GM19463 (cell line): ENCODE measurements around the gene PXK.

Experiments
- ATAC-seq: cut with Tn5 transposase; IDR thresholded peaks from one replicate; pipeline ENCODE4 v1.9.1; 2021; ENCODE audit warnings: mild to moderate bottlenecking, moderate library complexity; ENCODE audit not compliant: unreplicated experiment

Gene PXK

DNA sequence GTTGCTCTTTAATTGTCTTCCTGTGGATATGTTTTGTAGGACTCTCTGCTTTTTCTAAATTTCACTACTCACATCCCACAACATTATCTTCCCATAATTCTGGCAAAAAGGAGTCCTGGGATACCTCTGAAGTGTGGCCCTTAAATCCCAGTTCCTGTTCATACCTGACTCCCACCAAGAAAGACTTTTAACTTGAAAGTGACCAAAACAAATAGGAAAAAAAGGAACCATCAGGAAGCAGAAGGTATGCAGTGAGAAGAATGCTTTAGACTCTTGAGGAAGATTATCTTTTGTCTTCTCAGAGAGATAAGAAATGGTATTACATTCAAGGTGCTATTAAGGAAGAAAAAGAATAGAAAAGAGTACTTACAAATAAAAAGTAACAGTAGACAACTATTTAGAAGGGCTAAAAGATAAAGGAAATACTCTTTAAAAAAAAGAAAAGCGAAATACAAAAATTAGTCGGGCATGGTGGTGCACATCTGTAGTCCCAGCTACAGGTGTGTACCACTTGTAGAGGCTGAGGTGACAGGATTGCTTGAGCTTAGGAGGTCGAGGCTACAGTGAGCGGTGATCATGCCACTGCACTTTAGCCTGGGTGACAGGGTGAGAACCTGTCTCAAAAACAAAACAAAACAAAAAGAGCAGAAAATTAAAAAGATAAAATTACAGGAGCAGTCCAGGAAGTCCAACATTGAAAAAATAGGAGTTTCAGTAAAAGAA, 46.8 kb downstream of the PXK start:
- ATAC-seq: no peak

DNA sequence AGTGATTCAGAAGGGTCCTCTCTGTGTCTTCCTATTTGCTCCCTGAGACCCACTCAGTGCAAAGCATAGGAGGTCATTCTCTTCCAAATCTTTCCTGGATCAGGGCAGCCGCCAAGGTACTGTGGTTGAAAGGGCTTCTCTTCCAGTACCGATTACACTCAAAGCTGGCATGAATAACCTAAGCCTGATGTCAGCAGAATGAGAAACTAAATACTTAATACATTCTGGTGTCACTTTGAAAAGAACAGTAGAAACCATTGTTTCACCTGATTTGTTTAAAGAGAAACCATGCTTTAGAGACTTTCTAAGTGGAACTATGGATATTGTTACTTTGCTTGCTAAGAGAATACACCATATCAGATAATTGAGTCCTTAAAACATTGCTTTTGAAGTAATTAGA, 50.8 kb downstream of the PXK start:
- no peak for ATAC-seq

DNA sequence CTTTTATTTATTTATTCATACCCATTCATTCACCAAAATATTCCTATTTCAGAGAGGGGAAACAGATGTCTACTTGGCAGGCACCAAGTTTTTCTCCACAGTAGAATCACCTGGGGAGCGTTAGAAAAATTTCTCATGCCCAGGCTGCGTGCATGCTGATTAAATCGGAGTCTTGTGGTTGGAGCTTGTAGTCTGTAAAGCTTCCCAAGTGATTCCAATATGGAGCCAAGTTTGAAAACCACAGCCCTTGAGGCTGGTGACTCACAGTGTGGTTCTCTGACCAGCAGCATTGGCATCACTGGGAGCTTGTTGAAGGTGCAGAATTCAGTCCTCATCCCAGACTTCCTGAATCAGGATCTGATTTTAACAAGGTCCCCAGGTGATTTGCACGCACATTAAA, 51.2 kb downstream of the PXK start:
- no peak for ATAC-seq

DNA sequence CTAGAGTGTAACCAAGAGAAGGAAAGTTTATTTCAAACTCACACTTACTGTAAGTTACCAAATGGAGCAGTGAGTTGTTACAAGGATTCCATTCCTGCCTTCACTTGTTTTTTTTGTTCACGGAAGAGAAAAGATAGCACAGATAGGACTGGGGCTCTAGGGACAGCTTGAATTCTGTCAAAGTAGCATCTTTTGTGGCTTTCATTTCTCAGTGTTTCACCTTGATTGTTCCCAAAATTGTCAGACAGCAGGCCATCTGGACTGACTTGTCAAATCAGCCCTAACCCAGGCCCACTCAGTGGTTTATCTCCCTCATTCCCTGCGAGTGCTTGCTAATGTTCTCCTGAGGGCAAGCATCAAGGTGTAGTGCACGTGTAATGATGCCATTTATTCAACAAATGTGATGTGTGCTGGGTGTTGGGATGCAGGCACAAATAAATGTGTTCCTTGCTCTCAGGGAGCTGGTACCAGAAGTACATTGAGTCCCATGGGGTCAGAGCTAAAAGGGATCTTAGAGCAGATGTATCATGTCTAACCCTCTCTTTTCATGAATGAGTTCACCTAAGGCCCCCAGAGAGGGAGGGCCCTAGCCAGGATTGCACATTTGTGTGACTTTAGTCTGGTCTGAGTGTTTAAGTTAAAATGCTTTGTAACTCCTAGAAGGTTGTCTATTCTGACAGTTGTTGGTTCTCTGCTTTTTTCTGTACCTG, 51.8 kb downstream of the PXK start:
- ATAC-seq: no peak

DNA sequence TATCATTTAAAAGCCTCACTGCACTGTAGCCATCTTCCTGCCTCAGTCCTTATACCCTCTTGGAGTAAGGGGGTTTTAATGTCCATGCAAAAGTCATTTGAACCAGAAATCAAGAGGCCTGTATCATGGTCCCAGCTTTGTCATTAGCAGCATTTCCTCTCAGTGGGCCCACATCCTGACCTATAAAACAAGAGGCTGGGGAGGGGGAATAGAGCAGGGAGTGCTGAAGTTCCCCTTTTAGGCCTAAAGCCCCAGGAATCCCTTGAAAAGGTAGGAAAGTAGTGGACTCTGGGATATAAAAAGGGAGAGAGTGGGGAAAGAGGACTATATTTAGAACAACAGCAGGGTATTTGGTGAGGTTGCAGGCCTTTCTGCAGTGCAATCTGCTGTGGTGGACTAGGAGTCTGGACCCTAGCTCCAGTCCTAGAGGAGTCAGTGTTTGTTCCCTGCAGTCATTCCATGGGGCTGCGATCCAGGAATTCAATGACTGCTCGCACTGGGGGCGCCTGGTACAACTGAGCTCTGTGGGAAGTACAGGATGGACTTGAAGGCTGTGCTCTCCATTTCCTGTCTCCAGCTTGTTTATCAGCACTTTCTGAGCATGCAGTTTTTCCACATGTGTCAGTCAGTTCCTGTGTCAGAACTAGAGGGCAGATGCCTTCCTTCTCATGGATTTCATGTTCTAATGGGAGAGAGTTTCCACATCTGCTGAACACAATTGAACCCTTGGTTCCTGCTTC, 54.1 kb downstream of the PXK start:
- ATAC-seq: no peak

DNA sequence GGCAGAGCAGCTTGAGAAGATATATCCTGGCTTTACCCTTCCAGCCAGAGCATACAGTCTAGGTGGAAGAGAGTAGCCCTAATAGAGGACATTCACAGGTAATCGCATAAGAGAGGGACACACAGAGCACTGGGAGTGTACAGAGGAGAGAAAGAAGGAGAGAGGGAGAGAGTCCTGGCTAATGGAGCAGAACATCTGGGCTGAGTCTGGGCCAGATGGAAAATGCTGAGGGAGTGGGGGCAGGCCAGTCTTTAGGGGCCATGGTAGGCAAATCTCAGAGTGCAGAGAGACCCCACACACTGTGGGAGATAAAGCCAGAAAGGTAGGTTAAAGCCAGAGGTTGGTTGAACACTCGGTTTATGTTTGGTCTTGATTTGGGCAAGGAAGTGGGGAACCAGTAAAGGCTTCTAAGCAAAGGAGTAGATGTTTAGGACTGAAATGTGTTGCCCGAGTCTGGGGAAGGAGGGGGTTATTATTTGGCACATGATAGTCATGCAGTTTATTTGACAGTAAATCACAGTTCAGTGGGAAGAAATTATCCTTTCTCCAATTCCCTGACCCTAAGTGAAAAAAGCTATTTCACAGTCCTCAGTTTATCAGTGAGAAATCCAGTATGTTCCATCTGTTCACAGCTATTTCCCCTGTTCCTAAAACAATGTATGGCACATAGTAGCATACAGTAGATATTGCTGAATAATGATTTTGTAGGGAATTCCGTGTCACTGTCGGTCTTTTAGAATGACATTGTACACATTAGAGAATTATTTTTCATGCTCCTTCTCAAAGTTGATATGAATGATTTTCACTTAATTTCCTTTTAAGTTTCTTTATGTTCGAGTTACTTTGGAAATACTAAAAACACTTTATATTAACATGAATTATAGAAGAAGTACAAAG, 55.2 kb downstream of the PXK start:
- no peak for ATAC-seq

DNA sequence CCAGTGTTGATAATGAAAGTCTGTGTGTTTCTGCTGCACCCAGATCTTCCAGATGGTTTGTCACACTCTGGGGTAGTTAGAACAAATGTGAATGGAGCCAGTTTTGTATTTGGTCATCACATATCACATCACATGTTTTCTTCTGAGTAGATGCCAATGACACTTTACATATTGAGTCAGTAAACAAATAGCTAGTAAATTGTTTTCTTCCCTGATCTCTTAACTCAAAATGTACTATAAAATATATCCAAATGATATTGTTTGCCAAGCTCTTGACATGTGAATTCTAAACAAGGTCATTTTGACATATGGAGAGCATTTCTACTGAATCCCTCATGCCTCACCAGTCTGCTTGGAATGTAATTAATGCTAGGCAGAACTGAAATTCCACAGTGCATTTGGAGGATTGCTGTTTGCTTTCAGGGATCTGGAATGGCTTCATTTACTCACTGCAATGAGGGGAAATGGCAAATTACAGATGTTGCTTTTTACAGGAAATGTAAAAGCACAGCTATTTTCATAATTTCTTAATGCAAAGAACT, 55.9 kb downstream of the PXK start:
- ATAC-seq: no peak

DNA sequence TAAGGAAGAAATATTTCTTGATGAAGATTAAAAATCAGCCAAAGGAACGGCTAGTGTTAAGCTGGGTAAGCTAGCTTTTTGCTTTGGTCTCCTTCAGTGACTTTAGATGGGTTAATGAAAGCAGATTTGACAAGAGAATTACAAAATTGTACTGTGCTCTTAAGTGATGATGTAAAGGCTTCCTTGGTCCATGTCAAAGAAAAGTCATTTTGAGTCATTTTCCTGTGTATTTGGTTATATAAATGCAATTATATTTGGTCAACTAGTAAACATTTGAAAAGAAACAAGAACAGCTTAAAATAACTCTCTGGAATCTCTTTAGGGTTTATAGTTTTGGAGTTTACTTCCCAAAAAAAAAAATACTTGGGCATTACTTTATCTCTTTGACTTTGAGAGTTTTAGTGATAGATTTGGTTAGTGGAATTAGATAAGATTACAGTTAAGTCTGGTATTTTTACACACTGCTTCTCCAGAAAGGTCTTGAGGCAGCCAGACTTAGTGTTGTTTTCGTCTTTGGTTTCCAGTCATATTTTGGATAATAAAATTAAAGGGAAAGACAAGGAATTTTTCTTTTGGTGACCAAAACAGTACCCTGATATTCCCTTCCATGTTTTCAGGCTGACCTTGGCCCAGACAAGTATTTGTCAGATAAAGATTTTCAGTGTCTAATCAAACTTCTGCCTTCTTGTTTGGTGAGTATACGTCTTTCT, 58.6 kb downstream of the PXK start:
- ATAC-seq: no peak

DNA sequence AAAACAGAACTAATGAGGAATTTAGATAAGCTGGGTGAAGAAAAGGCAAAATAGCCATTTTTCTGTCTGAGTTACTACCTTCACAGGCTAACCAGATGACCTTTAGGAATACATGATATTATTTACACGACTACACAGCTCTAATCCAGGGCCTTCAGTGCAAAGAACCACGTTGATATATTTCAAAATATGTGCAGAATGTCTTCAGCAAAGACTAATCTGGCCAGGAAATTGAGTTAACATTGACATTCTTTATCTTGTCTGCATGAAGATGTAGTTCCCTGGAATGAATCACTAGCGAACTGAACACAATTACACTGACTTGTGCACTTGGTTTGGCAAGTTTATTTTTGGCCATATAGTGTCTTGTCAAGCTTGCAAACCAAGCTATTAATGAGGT, 59.5 kb downstream of the PXK start:
- ATAC-seq: no peak

DNA sequence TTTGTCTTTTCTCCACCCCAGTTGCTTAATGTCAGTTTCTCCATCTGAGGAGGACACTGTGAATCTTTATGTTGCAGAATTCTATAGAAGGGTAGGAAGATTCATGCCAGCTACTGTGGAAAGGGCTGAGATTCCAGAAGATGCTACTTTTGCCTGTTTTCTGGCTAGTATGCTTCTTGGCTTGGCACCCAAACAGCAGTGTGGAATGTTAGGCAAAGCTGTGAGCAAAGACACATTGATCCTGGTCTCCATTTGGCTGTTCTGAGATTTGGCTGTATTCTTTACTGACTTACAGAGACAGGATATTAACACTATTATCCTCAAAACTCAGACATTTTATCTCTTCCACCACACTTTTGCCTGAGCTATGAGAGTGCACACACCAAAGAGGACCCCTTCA, 61.6 kb downstream of the PXK start:
- ATAC-seq: no peak

DNA sequence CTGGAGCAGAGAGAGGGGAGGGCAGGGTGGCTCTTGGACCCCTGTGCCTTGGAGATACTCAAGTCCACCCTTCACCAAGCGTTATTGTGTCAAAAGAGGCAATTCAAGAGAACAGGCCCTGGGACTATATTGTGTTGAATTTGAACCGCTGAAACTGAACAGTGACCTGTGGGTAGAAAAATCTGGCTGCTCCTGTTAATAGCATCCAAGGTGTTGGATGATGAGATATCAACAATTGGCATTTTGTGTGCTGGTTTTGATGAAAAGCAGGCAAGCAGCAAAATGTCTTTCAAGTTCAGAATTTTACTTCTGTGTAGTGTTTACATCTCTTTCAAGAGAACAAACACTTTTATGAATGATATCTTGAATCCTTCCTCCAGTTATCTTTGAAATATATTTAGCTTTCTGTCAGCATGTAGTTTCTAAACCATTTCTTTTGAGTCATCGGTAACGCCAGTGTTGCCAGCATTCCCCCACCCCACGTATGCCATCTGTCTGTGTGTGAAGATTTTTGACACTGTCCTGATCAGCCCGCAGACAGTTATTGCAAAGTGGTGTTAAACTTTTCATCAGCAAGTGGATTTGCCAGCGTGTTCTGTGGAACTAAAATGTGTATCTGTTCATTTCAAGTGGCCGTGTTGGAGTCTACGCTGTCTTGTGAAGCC, 66.1 kb downstream of the PXK start:
- ATAC-seq: no peak

DNA sequence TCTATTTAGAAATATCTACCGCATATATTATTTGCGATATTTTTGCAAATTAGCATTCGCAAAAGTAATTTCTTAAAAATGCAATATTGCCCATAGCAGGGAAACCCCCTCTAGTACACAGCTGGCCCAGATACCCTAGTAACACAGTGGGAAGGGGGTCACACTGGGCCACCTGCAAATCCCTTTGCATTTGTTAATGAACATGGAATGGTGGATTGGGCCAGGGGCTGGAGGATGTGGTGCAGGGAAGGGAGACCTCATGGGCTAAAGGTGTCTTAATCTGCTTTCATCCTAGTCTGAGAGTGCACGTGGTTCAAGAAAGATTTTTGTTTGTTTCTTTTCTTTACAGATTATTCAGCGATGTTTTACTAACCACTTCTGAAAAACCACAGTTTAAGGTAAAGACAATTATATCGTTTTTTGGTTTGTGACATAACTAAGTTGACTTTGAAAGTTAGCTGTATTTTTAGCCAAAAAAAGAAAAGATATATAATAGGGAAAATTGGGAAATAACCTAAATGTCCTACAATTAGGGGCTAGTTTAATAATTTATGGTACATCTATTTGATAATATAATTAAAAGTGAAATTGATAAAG, 70.9 kb downstream of the PXK start:
- no peak for ATAC-seq

DNA sequence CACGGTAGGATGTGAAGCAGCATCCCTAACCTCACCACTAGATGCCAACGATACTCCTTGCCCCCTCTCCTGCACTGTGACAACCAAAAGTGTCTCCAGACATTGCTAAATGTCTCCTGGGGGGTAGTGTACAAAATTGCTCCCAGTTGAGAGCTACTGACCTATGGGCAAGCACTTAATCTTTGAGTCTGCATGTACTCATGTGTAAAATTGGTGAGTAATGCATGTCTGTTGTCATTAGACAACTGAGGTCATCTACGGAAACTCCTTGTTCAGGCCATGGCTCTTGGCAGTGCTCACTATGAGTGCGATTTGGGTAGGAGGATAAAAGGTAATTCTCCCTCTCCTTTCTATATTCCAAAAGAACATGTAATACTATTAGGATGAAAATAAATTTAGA, 71.7 kb downstream of the PXK start:
- ATAC-seq: no peak

DNA sequence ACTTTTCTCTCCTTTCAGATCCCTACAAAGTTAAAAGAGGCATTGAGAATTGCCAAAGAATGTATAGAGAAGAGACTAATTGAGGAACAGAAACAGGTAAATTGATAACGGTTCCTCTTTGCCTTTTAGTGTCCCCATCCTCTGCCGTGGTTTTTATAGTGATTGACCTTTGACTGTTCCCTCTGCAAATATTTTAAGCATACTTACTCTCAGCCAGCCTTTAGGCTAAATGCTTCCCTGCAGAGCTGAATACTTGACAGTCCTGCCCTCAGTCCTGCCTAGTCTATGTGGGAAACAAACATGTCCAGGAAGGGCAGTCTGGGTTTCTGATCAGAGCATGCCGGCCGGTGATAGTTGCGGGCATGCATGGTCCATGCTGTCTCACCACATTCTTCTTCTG, 76.2 kb downstream of the PXK start:
- no peak for ATAC-seq

DNA sequence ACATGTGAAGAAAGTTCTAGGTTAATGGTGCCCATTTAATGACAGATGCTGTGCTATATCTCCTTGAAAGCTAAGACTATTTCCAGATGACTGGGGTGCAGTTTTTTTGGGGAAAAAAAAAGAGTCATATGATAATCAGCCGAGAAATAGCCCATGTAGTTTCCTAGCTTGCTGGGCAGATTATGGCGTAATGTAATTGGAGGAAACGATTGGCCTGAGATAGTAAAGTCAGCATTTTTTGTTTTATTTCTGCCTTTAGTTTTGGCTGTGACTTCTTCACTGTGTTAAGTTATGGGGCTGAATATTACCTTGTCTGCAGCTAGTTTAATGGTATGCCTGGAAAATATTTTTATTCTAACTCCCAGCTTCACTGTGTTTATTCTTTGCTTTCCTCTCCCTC, 77.0 kb downstream of the PXK start:
- no peak for ATAC-seq

DNA sequence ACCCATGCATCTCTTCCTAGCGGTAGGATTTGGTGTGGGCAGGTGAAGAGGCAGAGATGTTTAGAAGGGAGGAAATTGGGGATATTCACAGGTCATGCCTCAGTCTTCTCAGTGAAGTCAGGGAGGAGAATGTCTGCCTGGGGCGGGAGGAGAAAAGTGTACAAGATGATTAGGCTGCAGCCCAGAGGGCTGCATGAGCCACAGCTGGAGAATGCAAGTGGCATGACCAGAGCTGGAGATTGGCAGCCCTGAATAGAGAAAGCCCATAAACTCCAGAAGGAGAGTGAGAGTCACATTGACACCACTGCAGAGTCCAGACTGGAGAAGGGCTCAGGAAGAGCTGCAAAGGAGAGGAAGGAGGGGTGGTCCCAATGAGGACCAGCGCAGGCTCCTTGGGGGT, 78.3 kb downstream of the PXK start:
- no peak for ATAC-seq

DNA sequence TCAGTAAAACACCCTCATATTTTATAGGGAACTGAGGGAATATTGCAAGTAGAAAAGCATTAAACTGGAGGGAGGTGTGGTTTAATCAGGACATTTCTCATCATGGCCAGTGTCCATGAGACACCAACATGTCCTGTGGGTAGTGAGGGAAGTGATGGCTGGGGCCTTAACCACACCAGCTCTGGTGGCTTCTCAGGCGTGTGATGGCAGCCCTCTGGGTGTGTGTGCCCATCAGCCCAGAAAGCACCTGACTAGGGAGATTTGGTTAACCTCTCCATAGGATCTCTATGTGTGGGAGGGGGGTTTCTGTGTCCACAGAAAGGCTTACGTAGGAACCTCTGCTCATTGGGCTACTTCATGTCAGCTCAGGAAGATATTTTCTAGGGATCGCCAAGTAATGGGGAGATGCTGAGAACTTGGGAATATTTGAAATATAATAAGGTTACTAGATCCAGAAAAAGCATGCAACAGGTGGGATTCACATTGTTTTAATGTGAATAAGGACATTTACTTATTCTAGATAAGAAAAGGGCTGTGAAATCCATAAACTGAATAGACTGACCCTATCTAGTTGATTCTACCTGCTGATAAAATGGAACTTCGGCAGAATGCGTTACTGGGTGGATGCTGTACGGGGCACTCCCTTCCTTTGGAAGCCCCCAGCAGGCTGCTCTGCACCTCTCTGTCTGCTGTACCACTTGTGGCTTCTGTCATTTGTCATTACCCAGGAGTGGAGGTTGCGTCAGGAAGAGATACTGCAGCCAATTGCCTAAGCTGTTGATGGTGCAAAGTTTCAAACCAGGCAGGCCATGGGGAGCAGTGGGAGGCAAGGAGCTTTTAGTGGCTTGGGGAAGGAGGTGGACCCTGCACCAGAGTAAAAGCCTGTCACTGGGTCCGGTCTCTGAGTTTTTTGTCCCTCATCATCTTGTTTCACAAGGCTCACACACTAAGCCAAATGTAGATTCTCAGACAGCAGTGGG, 79.4 kb downstream of the PXK start:
- ATAC-seq: peak; percentile 58
